Measurements from ENCODE around the gene CACNA1I.

The CACNA1I gene

GRCh38 chr22:39718206-39718605 lies 147.7 kb downstream of the CACNA1I start:
- DNase-seq (ENCODE audit: low read depth in 2 of 2), result no peak
- no peak for TF ChIP-seq CTCF (IDR thresholded peaks at IDR 0.05; ENCODE audit: low read depth, low read length)
- H3K4me3 ChIP-seq (replicated peaks in 1 of 2; ENCODE audit: low read depth in 2 of 2, low read length in 2 of 2), result no peak overlapping the region

- no peak overlapping the region for H3K4me3 ChIP-seq (replicated peaks in 1 of 2; ENCODE audit: low read depth in 2 of 2, low read length in 2 of 2)
- no peak for TF ChIP-seq CTCF (IDR thresholded peaks at IDR 0.05; ENCODE audit: low read depth, low read length)
- DNase-seq (ENCODE audit: low read depth in 2 of 2), result no peak
Measured at GRCh38 chr22:39718921-39719475, 148.4 kb downstream of the CACNA1I start.

GRCh38 chr22:39719559-39720450 lies 149.3 kb downstream of the CACNA1I start:
- no peak overlapping the region for H3K4me3 ChIP-seq (replicated peaks in 1 of 2; ENCODE audit: low read depth in 2 of 2, low read length in 2 of 2)
- TF ChIP-seq CTCF (IDR thresholded peaks at IDR 0.05; ENCODE audit: low read depth, low read length), result no peak
- DNase-seq (ENCODE audit: low read depth in 2 of 2), result no peak

- H3K4me3 ChIP-seq (replicated peaks in 1 of 2; ENCODE audit: low read depth in 2 of 2, low read length in 2 of 2), result no peak overlapping the region
- no peak for DNase-seq (ENCODE audit: low read depth in 2 of 2)
Measured at GRCh38 chr22:39721206-39722031, 150.9 kb downstream of the CACNA1I start.

GRCh38 chr22:39722032-39722325 lies 151.4 kb downstream of the CACNA1I start:
- no peak for DNase-seq (ENCODE audit: low read depth in 2 of 2)
- H3K4me3 ChIP-seq (replicated peaks in 1 of 2; ENCODE audit: low read depth in 2 of 2, low read length in 2 of 2), result no peak overlapping the region
- TF ChIP-seq CTCF (IDR thresholded peaks at IDR 0.05; ENCODE audit: low read depth, low read length), result no peak

More at GRCh38 chr22:39721206-39722031, 150.9 kb downstream of the CACNA1I start:
- no peak for TF ChIP-seq CTCF (IDR thresholded peaks at IDR 0.05; ENCODE audit: low read depth, low read length)

- no peak for DNase-seq (ENCODE audit: low read depth in 2 of 2)
- TF ChIP-seq CTCF (IDR thresholded peaks at IDR 0.05; ENCODE audit: low read depth, low read length), result no peak
Measured at GRCh38 chr22:39722501-39722900, 151.9 kb downstream of the CACNA1I start.

More at GRCh38 chr22:39722501-39722900, 151.9 kb downstream of the CACNA1I start:
- H3K4me3 ChIP-seq (replicated peaks in 1 of 2; ENCODE audit: low read depth in 2 of 2, low read length in 2 of 2), result no peak overlapping the region
